Stimulated activated naive CD8-positive, alpha-beta T cell treated with anti-CD3 and anti-CD28 coated beads, Interleukin-15, amount 100 ng/mL, for 72 hours (primary cell): Measurements from ENCODE around the gene KIF5C.
A peak's percentile ranks its signal among the peaks of the same experiment; 100 is the strongest.

Source experiments
- ATAC-seq: fragments of 150-1000 bp; cut with Tn5 transposase; 2 replicates; pipeline ENCODE4 v1.10.0; 2021; ENCODE audit warnings: mild to moderate bottlenecking, moderate library complexity
- DNase-seq, 2 donors: peaks; one replicate each; pipeline ENCODE4 v3.0.0; 2021 to 2022
- H3K27ac Mint-ChIP-seq, 2 donors: one replicate each; pipeline ENCODE4 v1.8.0; 2022; ENCODE audit warnings: mild to moderate bottlenecking in 2 of 2, mixed read lengths in 2 of 2, moderate library complexity in 2 of 2
- H3K27me3 Mint-ChIP-seq: one replicate; pipeline ENCODE4 v1.8.0; 2022; ENCODE audit warnings: mixed read lengths
- H3K4me1 Mint-ChIP-seq: one replicate; pipeline ENCODE4 v1.8.0; 2022; ENCODE audit warnings: mild to moderate bottlenecking, mixed read lengths
- H3K4me3 Mint-ChIP-seq, 2 donors: one replicate each; pipeline ENCODE4 v1.8.0; 2022; ENCODE audit warnings: mild to moderate bottlenecking in 2 of 2, mixed read lengths in 2 of 2, moderate library complexity in 1 of 2
- H3K9me3 Mint-ChIP-seq, 2 donors: one replicate each; pipeline ENCODE4 v1.8.0; 2022; ENCODE audit warnings: mixed read lengths in 2 of 2

The KIF5C gene

DNA sequence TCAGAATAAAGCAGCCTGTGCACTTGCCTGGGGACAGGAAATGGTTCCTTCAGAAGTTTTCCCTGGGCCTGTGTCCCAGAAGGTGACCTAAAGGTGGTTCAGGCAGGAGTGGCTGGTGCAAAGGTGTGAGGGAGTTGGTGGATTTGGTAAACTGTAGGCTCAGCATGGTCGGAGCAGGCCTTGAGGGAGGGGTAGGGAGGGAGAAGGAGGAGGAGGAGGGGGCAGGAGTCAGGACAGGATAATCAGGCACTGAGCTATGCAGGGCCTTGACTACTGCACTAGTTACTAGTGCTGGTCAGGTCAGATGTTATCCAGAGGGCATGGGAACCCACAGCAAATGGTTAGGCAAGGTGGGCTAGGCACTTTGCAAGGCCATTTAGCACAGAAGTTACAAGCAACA, 184.8 kb downstream of the KIF5C start:
- no peaks in the 10 kb centered on the region for H3K9me3 Mint-ChIP-seq
- no peak for DNase-seq
- peaks cover 32% of the 10 kb centered on the region for H3K27me3 Mint-ChIP-seq
- peak overlapping the region in 1 of 2 donors; percentile 60 for H3K27ac Mint-ChIP-seq
- no peak overlapping the region for H3K4me3 Mint-ChIP-seq
- H3K4me1 Mint-ChIP-seq = no peaks in the 10 kb centered on the region
- no peak for ATAC-seq

DNA sequence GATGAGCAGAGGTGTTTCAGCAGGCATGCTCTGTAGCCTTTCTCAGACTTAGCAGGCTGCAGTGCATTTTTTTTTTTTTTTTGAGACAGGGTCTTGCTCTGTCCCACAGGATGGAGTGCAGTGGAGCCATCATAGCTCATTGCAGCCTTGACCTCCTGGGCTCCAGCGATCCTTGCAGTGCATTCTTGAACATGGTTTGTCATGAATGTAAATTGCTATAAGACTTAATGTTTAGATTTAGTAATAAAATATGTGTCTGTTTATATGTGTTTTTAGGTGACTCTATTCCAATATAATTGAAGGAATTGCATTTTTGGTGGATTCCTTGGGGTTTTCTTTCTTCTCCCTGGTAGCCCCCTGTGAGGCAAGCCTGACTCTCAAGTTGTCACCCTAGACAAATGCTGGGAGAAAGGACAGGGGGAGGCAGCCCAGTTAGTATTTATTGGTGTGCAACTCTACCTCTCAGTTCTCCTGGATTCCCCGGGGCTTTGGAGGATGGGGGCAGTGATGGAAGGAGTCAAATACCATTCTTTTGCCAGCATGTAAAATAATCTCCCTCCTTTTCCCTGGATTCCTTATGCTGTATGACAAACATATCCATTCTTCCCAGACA, 186.2 kb downstream of the KIF5C start:
- DNase-seq = no peak
- H3K9me3 Mint-ChIP-seq = no peaks in the 10 kb centered on the region
- no peak overlapping the region for H3K27ac Mint-ChIP-seq
- H3K27me3 Mint-ChIP-seq = peaks cover 20% of the 10 kb centered on the region
- H3K4me1 Mint-ChIP-seq = no peaks in the 10 kb centered on the region
- no peak for ATAC-seq
- no peak overlapping the region for H3K4me3 Mint-ChIP-seq

DNA sequence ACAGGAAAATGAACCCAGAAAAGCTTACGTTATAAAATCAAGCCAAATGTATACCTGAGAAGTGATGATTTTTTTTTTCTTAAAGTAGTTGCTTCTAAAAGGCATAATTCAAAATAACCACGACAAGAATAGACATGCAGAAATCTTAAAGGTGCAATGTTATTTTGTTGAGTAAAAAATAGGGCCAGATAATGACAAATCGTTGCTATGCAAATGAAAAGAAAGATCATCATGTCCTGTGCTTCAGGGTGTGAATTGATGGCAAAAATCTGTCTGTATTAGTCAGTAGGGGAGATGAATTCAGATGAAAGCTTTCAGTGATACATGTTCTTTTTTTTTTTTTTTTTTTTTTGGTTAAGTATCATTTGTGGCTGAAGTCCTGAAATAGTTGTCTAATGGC, 187.5 kb downstream of the KIF5C start:
- Mint-ChIP-seq H3K27ac (no peak overlapping the region), H3K27me3 (peaks cover 12% of the 10 kb centered on the region), H3K4me1 (no peaks in the 10 kb centered on the region), H3K9me3 (no peaks in the 10 kb centered on the region), H3K4me3 (no peak overlapping the region)
- ATAC-seq (no peak), DNase-seq (no peak)

DNA sequence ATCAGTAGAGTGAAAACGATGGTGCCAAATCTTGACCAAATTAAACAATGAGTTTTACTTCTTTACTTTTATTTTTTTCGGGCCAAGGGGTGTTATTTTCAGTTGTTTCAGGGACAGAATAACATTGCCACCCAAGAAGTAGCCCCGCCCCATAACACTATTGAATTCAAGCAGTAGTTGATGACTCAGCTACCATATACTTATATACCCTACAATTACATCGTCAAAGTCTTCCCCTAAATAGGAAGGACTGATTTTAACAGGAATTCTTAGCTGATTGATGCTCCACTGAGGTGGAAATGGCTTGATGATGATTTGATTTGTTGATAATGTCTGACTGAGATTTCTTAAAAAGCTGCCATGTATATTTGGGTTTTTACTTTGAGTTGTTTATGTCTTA, 188.2 kb downstream of the KIF5C start:
- Mint-ChIP-seq H3K27me3 (peaks cover 9% of the 10 kb centered on the region), H3K27ac (no peak overlapping the region), H3K4me1 (no peaks in the 10 kb centered on the region), H3K4me3 (no peak overlapping the region), H3K9me3 (no peaks in the 10 kb centered on the region)
- ATAC-seq (no peak), DNase-seq (no peak)

DNA sequence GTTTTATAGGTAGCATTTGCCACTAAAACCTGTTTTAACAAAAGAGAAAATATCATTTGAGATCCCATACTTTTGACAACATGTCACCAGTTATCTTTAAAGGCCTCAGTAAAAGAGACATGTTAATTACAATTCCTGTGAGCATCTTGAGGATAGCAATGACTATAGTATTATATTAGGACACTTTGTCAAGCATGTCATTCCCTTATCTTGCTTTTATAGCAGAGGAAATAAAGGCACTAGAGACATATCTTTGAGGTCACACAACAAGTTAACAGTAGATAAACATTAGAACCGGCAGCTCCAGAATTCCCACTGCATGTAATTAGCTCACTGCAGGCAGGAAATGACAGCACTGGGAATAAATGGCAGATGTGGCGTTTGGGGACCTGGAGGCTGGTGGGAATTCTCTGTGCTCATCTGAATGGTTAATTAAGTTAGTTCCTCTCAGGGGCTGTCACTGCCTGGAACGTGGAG, 189.4 kb downstream of the KIF5C start:
- ATAC-seq (no peak), DNase-seq (no peak)
- Mint-ChIP-seq H3K27me3 (no peaks in the 10 kb centered on the region), H3K4me3 (no peak overlapping the region), H3K27ac (no peak overlapping the region), H3K9me3 (no peaks in the 10 kb centered on the region), H3K4me1 (peaks cover 8% of the 10 kb centered on the region)

DNA sequence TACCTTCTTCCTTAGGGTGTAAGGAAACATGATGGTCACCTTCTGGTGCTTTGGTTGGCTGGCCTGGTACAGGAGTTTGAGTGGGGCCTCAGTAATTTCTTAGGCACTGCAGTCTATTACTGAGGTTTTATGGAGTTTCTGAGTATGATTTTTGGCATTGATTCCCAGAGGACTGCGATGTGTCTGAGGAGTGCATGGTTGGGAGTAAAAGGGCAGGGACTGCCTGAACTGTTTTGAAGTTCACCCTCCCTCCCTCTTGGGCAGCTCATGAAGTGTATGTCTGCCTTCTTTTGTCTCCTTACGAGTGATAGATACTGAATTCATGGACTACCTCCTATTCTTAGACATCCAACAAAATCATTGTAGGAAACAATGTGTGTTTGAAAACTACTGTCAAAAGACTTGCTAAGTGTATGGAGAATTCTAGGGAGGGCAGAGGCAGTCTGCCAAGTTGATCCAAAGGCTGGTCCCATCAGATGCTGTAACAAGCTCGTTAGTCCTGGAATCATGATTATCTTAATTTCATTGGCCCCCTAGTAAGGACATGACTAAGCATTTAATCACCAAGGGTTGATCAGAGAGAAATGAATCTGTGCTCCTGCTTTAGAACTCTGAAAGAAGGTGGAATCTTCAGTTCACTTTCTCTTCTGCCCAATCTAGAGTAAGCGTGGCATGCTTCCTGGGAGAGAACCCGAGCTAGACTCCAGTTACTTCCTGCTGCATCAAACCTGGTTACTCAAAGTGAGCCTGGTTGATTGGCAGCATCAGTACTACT, 190.0 kb downstream of the KIF5C start:
- H3K9me3 Mint-ChIP-seq = no peaks in the 10 kb centered on the region
- peaks cover 6% of the 10 kb centered on the region for H3K27me3 Mint-ChIP-seq
- ATAC-seq (no peak), DNase-seq (no peak)
- no peak overlapping the region for H3K4me3 Mint-ChIP-seq
- peaks cover 15% of the 10 kb centered on the region for H3K4me1 Mint-ChIP-seq
- no peak overlapping the region for H3K27ac Mint-ChIP-seq

DNA sequence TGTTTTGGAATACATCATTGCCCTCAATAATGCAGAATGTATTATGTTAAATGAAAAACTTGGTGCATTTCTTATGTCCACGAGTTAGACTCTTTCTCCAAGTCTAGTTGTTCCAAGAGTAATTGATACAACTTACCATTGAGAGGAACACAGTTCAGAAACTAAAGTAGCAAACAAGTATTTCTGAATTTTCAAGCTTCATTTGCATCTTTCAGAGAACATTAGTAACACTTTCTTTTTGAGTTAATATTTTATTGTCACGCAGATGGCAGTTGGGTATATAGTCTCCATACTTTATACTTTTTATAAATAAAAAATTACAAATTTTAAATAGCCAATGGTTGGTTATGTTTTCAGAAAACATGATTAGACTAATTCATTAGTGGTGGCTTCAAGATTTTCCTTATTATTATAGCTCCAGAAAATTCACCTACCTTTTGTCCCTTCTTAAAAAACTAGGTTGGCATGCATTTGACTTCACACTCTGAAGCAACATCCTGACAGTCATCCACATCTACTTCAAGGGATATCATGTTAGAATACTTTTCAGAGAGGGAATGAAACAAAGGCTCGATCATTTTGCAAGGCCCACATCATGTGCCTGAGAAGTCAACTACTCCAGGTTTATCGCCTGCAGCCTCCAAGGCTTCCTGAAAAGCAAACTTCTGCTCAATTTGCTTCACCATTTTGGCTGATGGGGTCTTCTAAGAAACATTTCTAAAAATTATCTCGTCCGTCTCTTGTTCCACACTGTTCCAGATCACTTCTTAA, 193.4 kb downstream of the KIF5C start:
- Mint-ChIP-seq H3K27me3 (peaks cover 34% of the 10 kb centered on the region), H3K9me3 (no peaks in the 10 kb centered on the region), H3K27ac (peak overlapping the region in 1 of 2 donors; percentile 29), H3K4me1 (peaks cover 18% of the 10 kb centered on the region), H3K4me3 (no peak overlapping the region)
- ATAC-seq (no peak), DNase-seq (no peak)

DNA sequence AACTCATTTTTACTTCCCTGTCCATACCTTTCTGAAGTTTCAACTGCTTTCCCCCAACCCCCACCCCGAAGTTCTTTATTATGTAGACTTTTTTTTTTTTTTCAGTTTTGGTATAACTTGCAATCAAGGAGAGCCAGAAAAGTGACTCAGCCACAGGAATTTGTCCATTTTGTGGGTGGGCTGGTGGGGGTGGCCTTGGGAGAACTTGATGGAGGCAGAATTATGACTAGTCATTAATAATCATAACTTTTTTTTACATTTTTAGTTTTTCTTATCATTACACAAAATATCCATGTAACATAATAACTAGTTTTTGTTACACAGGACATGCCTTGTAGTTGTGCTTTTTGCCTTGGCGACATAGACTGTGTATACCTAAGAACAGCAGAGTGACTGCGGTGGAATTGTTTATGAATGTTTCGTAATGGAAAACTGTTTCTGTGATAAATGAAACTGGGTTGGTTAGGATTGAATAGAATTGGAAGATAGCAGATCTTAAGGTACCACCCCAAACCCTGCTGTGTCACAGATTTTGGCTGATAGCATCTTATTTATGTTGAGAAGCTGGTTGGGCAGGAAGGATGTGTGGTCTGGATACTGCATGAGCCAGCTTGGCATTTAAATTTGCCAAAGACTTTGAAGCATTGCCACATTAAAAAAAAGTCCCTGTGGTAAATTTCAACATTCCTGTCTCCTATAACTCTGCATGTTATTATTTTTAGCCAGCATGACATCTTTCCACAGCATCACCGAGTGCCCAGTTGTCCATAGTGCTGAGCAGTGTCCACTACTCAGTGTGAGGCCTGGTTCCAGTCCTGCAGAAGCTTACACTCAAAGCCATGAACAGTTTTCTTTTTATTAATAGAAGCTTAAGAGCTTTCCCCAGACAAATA, 194.2 kb downstream of the KIF5C start:
- peak; percentile 87 for ATAC-seq

DNA sequence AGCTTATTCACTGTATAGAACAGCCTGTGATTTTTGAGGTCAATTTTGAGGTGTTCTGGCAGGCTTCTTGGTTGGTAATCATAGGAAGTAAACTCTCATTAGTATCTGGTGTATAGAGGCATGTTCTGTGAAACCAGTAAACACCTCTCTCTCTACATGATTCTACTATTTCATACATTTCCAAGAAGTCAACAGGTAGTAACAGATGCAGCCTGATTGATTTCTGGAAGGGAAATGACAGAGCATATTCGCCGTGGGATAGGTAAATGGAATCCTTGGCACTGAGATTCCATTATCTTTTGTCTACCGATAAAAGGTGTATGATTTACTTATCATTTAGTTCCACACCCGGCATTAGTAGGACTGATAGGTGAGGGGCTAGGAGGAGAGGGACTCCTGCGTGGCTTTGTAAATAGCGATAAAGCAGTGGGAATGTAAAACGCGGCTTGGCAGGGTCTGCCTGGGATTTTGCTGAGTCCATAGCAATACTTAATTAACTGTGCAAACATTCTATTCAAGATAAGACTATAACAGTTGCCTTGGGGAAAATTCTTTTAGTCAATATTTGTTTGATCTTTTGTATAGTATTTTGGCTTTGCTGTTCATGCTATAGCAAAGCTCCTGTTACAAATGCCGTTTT, 195.8 kb downstream of the KIF5C start:
- no peak for ATAC-seq
- Mint-ChIP-seq H3K4me3 (no peak overlapping the region), H3K4me1 (peaks cover 18% of the 10 kb centered on the region), H3K27me3 (peaks cover 43% of the 10 kb centered on the region), H3K9me3 (no peaks in the 10 kb centered on the region), H3K27ac (no peak overlapping the region)
- DNase-seq = no peak

More for the DNA sequence above, 194.2 kb downstream of the KIF5C start:
- H3K9me3 Mint-ChIP-seq = no peaks in the 10 kb centered on the region
- H3K4me3 Mint-ChIP-seq = no peak overlapping the region
- H3K4me1 Mint-ChIP-seq = peaks cover 18% of the 10 kb centered on the region
- peaks cover 43% of the 10 kb centered on the region for H3K27me3 Mint-ChIP-seq
- DNase-seq = peak in 1 of 2 donors; percentile 18
- H3K27ac Mint-ChIP-seq = peak overlapping the region; percentile 16 to 29

DNA sequence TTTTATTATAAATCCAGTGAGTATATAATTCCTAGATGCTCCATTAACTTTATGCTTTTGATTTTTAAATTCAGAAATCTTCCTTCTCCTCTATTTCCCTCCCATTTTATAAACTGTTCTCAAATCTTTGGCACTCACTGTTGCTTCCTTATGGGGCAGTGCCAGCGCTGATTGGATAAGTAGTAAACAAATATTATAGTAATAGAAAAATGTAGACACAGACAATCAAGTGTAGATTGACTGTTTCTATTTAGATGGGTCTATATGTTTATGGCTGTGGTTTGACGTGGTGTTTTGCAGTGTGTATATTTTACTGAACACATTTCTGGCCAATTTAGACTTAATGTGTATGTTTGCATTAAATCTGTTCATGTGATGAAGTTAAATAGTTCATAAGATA, 200.1 kb downstream of the KIF5C start:
- Mint-ChIP-seq H3K4me1 (peaks cover 3% of the 10 kb centered on the region), H3K4me3 (no peak overlapping the region), H3K27ac (no peak overlapping the region), H3K27me3 (peaks cover 42% of the 10 kb centered on the region), H3K9me3 (no peaks in the 10 kb centered on the region)
- ATAC-seq = no peak
- no peak for DNase-seq

DNA sequence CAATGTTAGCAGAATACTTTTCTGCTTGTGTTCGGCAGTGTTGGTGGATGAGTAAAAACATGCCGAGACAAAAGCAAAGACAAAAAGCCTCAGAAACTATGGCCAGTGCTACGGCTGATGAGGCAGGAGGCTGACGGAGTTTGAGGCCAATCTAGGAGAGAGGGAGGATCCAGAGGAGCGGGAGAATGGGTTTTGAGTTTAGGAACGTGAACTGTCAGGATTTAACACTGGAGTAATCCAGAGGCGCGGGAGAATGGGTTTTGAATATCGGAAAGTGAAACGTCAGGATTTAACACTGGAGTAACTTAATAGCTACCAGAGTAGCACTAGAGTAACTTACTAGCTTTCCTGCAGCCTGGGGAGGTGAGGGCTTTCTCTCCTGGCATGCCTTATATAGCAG, 200.8 kb downstream of the KIF5C start:
- Mint-ChIP-seq H3K27me3 (peaks cover 37% of the 10 kb centered on the region), H3K27ac (no peak overlapping the region), H3K9me3 (no peaks in the 10 kb centered on the region), H3K4me1 (no peaks in the 10 kb centered on the region), H3K4me3 (no peak overlapping the region)
- DNase-seq (no peak), ATAC-seq (no peak)
